ENCODE results near the gene FMO4.

Gene FMO4

GRCh38 chr1:171366085-171366484 is 52.1 kb downstream of the FMO4 start:
- 88% methylated on average over 3 of the region's 6 CpGs for WGBS
- Histone ChIP-seq H4K91ac (ENCODE audit: low read length) (no peak overlapping the region), H3K36me3 (ENCODE audit: control insufficient read depth in 1 of 2, insufficient read depth in 2 of 2, low read depth in 1 of 2, low read length in 2 of 2) (no peaks in the 10 kb centered on the region)

GRCh38 chr1:171366816-171367215 is 52.8 kb downstream of the FMO4 start:
- Histone ChIP-seq H3K27me3 (ENCODE audit: control insufficient read depth in 1 of 2, insufficient read depth in 1 of 2, low read length in 2 of 2) (no peaks in the 10 kb centered on the region), H3K14ac (ENCODE audit: low read length in 2 of 2) (no peak overlapping the region), H2BK120ac (ENCODE audit: low read depth, low read length) (no peak overlapping the region), H3K18ac (ENCODE audit: low read depth in 1 of 2, low read length in 2 of 2) (no peak overlapping the region), H3K4me2 (ENCODE audit: low read length, poor library complexity, severe bottlenecking) (no peak overlapping the region), H4K8ac (ENCODE audit: low read length) (no peak overlapping the region), H3K79me1 (replicated peaks; ENCODE audit: low read length, poor library complexity, severe bottlenecking) (no peaks in the 10 kb centered on the region), H3K27ac (ENCODE audit: low read length, poor library complexity, severe bottlenecking) (no peak overlapping the region), H2BK12ac (ENCODE audit: low read length in 2 of 2) (no peak overlapping the region), H3K4me3 (ENCODE audit: insufficient read depth in 1 of 2, low read depth in 1 of 2, low read length in 2 of 2) (no peak overlapping the region), H2AK5ac (ENCODE audit: low read length, severe bottlenecking) (no peak overlapping the region), H3K23ac (ENCODE audit: low read length in 2 of 2) (no peak overlapping the region), H3K9me3 (ENCODE audit: control insufficient read depth, low read length) (no peaks in the 10 kb centered on the region), H4K91ac (ENCODE audit: low read length) (no peak overlapping the region), H3K9ac (ENCODE audit: low read length) (no peak overlapping the region), H2BK15ac (ENCODE audit: low read depth, poor library complexity, severe bottlenecking) (no peak overlapping the region), H3K4ac (ENCODE audit: low read depth in 1 of 2, low read length in 2 of 2) (no peak overlapping the region), H3K4me1 (ENCODE audit: control insufficient read depth, insufficient read depth, low read depth, low read length) (no peaks in the 10 kb centered on the region), H3K36me3 (ENCODE audit: control insufficient read depth in 1 of 2, insufficient read depth in 2 of 2, low read depth in 1 of 2, low read length in 2 of 2) (no peaks in the 10 kb centered on the region), H2BK5ac (ENCODE audit: low read depth, low read length, poor library complexity, severe bottlenecking) (no peak overlapping the region), H2AFZ (ENCODE audit: low read depth, low read length) (no peak overlapping the region)
- no peak for DNase-seq
- WGBS = no CpG with 5 or more reads among the region's 2 CpGs

More at GRCh38 chr1:171366085-171366484, 52.1 kb downstream of the FMO4 start:
- Histone ChIP-seq H2BK120ac (ENCODE audit: low read depth, low read length) (no peak overlapping the region), H3K23ac (ENCODE audit: low read length in 2 of 2) (no peak overlapping the region), H3K9ac (ENCODE audit: low read length) (no peak overlapping the region), H2AFZ (ENCODE audit: low read depth, low read length) (no peak overlapping the region), H3K27ac (ENCODE audit: low read length, poor library complexity, severe bottlenecking) (no peak overlapping the region), H3K4me2 (ENCODE audit: low read length, poor library complexity, severe bottlenecking) (no peak overlapping the region), H2BK12ac (ENCODE audit: low read length in 2 of 2) (no peak overlapping the region), H2BK15ac (ENCODE audit: low read depth, poor library complexity, severe bottlenecking) (no peak overlapping the region), H3K79me1 (replicated peaks; ENCODE audit: low read length, poor library complexity, severe bottlenecking) (no peaks in the 10 kb centered on the region), H3K9me3 (ENCODE audit: control insufficient read depth, low read length) (no peaks in the 10 kb centered on the region), H2AK5ac (ENCODE audit: low read length, severe bottlenecking) (no peak overlapping the region), H3K4me3 (ENCODE audit: insufficient read depth in 1 of 2, low read depth in 1 of 2, low read length in 2 of 2) (no peak overlapping the region), H3K14ac (ENCODE audit: low read length in 2 of 2) (no peak overlapping the region), H3K18ac (ENCODE audit: low read depth in 1 of 2, low read length in 2 of 2) (no peak overlapping the region), H3K27me3 (ENCODE audit: control insufficient read depth in 1 of 2, insufficient read depth in 1 of 2, low read length in 2 of 2) (no peaks in the 10 kb centered on the region), H3K4ac (ENCODE audit: low read depth in 1 of 2, low read length in 2 of 2) (no peak overlapping the region), H3K4me1 (ENCODE audit: control insufficient read depth, insufficient read depth, low read depth, low read length) (no peaks in the 10 kb centered on the region), H4K8ac (ENCODE audit: low read length) (no peak overlapping the region), H2BK5ac (ENCODE audit: low read depth, low read length, poor library complexity, severe bottlenecking) (no peak overlapping the region)
- DNase-seq = no peak

- Histone ChIP-seq H2BK15ac (ENCODE audit: low read depth, poor library complexity, severe bottlenecking) (no peak overlapping the region), H2BK5ac (ENCODE audit: low read depth, low read length, poor library complexity, severe bottlenecking) (no peak overlapping the region), H4K8ac (ENCODE audit: low read length) (no peak overlapping the region), H4K91ac (ENCODE audit: low read length) (no peak overlapping the region), H2BK12ac (ENCODE audit: low read length in 2 of 2) (no peak overlapping the region), H3K14ac (ENCODE audit: low read length in 2 of 2) (no peak overlapping the region), H3K4me3 (ENCODE audit: insufficient read depth in 1 of 2, low read depth in 1 of 2, low read length in 2 of 2) (no peak overlapping the region), H3K36me3 (ENCODE audit: control insufficient read depth in 1 of 2, insufficient read depth in 2 of 2, low read depth in 1 of 2, low read length in 2 of 2) (no peaks in the 10 kb centered on the region), H3K9ac (ENCODE audit: low read length) (no peak overlapping the region), H3K18ac (ENCODE audit: low read depth in 1 of 2, low read length in 2 of 2) (no peak overlapping the region), H3K4me1 (ENCODE audit: control insufficient read depth, insufficient read depth, low read depth, low read length) (no peaks in the 10 kb centered on the region), H2AFZ (ENCODE audit: low read depth, low read length) (no peak overlapping the region), H2BK120ac (ENCODE audit: low read depth, low read length) (no peak overlapping the region), H3K27me3 (ENCODE audit: control insufficient read depth in 1 of 2, insufficient read depth in 1 of 2, low read length in 2 of 2) (no peaks in the 10 kb centered on the region), H2AK5ac (ENCODE audit: low read length, severe bottlenecking) (no peak overlapping the region), H3K23ac (ENCODE audit: low read length in 2 of 2) (no peak overlapping the region), H3K79me1 (replicated peaks; ENCODE audit: low read length, poor library complexity, severe bottlenecking) (no peaks in the 10 kb centered on the region), H3K4ac (ENCODE audit: low read depth in 1 of 2, low read length in 2 of 2) (no peak overlapping the region), H3K9me3 (ENCODE audit: control insufficient read depth, low read length) (no peaks in the 10 kb centered on the region), H3K27ac (ENCODE audit: low read length, poor library complexity, severe bottlenecking) (no peak overlapping the region), H3K4me2 (ENCODE audit: low read length, poor library complexity, severe bottlenecking) (no peak overlapping the region)
- WGBS = no CpG with 5 or more reads among the region's 1 CpG
- DNase-seq = no peak
Observed at GRCh38 chr1:171367436-171367835, 53.5 kb downstream of the FMO4 start.

GRCh38 chr1:171372418-171373084 is 58.6 kb downstream of the FMO4 start:
- no peak overlapping the region for H2AK5ac ChIP-seq (ENCODE audit: low read length, severe bottlenecking)
- H3K4me2 ChIP-seq (ENCODE audit: low read length, poor library complexity, severe bottlenecking) = no peak overlapping the region
- H3K9me3 ChIP-seq (ENCODE audit: control insufficient read depth, low read length) = no peaks in the 10 kb centered on the region
- H2BK15ac ChIP-seq (ENCODE audit: low read depth, poor library complexity, severe bottlenecking) = no peak overlapping the region
- no peak overlapping the region for H4K91ac ChIP-seq (ENCODE audit: low read length)
- H3K23ac ChIP-seq (ENCODE audit: low read length in 2 of 2) = no peak overlapping the region
- H2BK120ac ChIP-seq (ENCODE audit: low read depth, low read length) = no peak overlapping the region
- no peak overlapping the region for H3K27ac ChIP-seq (ENCODE audit: low read length, poor library complexity, severe bottlenecking)
- H3K79me1 ChIP-seq (replicated peaks; ENCODE audit: low read length, poor library complexity, severe bottlenecking) = no peaks in the 10 kb centered on the region
- no peaks in the 10 kb centered on the region for H3K36me3 ChIP-seq (ENCODE audit: control insufficient read depth in 1 of 2, insufficient read depth in 2 of 2, low read depth in 1 of 2, low read length in 2 of 2)
- H3K27me3 ChIP-seq (ENCODE audit: control insufficient read depth in 1 of 2, insufficient read depth in 1 of 2, low read length in 2 of 2) = no peaks in the 10 kb centered on the region
- H3K4me1 ChIP-seq (ENCODE audit: control insufficient read depth, insufficient read depth, low read depth, low read length) = no peaks in the 10 kb centered on the region
- H3K4me3 ChIP-seq (ENCODE audit: insufficient read depth in 1 of 2, low read depth in 1 of 2, low read length in 2 of 2) = no peak overlapping the region
- WGBS = 90% methylated on average over 6 of the region's 6 CpGs
- no peak overlapping the region for H2BK12ac ChIP-seq (ENCODE audit: low read length in 2 of 2)
- H3K9ac ChIP-seq (ENCODE audit: low read length) = no peak overlapping the region
- no peak overlapping the region for H4K8ac ChIP-seq (ENCODE audit: low read length)
- H3K4ac ChIP-seq (ENCODE audit: low read depth in 1 of 2, low read length in 2 of 2) = no peak overlapping the region
- H3K18ac ChIP-seq (ENCODE audit: low read depth in 1 of 2, low read length in 2 of 2) = no peak overlapping the region
- no peak overlapping the region for H2AFZ ChIP-seq (ENCODE audit: low read depth, low read length)
- H3K14ac ChIP-seq (ENCODE audit: low read length in 2 of 2) = no peak overlapping the region
- no peak for DNase-seq
- no peak overlapping the region for H2BK5ac ChIP-seq (ENCODE audit: low read depth, low read length, poor library complexity, severe bottlenecking)
